Keratinocyte (primary cell): ENCODE measurements around the gene ZNF598. TPM values are rescaled to one million over a fixed set of nuclear protein-coding genes. Genes with fewer than 3 reads are reported as not detected.

ENCODE experiments used
- DNase-seq: peaks from one replicate; pipeline ENCODE4 v3.0.0-alpha.2; 2011; ENCODE audit warnings: low read depth, missing footprints, low spot score
- FAIRE-seq: peaks from 2 replicates; lab custom pipeline; 2011; peaks lifted over from hg19 to GRCh38; lab: Jason Lieb, UNC
- H2AFZ ChIP-seq: 2 replicates; pipeline ENCODE4 v1.6.0; 2012; ENCODE audit warnings: low read length, control low read depth, inconsistent platforms; ENCODE audit not compliant: control insufficient read depth
- H3K27ac ChIP-seq: 2 replicates; pipeline ENCODE4 v1.5.1; 2011; ENCODE audit warnings: low read length; ENCODE audit not compliant: control insufficient read depth, insufficient read depth
- H3K27me3 ChIP-seq: 3 replicates; pipeline ENCODE4 v1.6.0; 2011; ENCODE audit warnings: low read length; ENCODE audit not compliant: control insufficient read depth, insufficient read depth; ENCODE audit errors: extremely low read depth
- H3K36me3 ChIP-seq, 2 experiments: 2 replicates in 1 of 2; 3 replicates in 1 of 2; pipeline ENCODE4 v1.5.1; 2011; ENCODE audit warnings: low read length in 2 of 2, mild to moderate bottlenecking in 1 of 2; ENCODE audit not compliant: control insufficient read depth in 2 of 2, insufficient read depth in 2 of 2; ENCODE audit errors: extremely low read depth in 1 of 2
- H3K4me1 ChIP-seq: 3 replicates; pipeline ENCODE4 v1.5.1; 2011; ENCODE audit warnings: low read length; ENCODE audit not compliant: control insufficient read depth, insufficient read depth; ENCODE audit errors: extremely low read depth
- H3K4me2 ChIP-seq: 3 replicates; pipeline ENCODE4 v1.6.0; 2011; ENCODE audit warnings: low read depth, low read length; ENCODE audit not compliant: control insufficient read depth, insufficient read depth; ENCODE audit errors: extremely low read depth
- H3K4me3 ChIP-seq, 3 experiments: fragments of 200-600 bp in 1 of 3; sonication (generic) in 1 of 3; 2 replicates in 2 of 3; 3 replicates in 1 of 3; pipeline ENCODE4 v1.5.1; 2011 to 2016; ENCODE audit warnings: low read length in 3 of 3, mild to moderate bottlenecking in 3 of 3, control low read depth in 2 of 3, inconsistent platforms in 1 of 3, low read depth in 1 of 3, mixed read lengths in 1 of 3, mixed run types in 1 of 3, moderate library complexity in 1 of 3; ENCODE audit not compliant: control insufficient read depth in 2 of 3, insufficient read depth in 2 of 3; ENCODE audit errors: extremely low read depth in 1 of 3
- H3K79me2 ChIP-seq: 2 replicates; pipeline ENCODE4 v1.6.0; 2012; ENCODE audit warnings: low read length; ENCODE audit not compliant: control insufficient read depth, insufficient read depth
- H3K9ac ChIP-seq: 3 replicates; pipeline ENCODE4 v1.6.0; 2011; ENCODE audit warnings: low read length; ENCODE audit not compliant: control insufficient read depth, insufficient read depth; ENCODE audit errors: extremely low read depth
- H3K9me1 ChIP-seq: 3 replicates; pipeline ENCODE4 v1.6.0; 2011; ENCODE audit warnings: low read length; ENCODE audit not compliant: control insufficient read depth, insufficient read depth; ENCODE audit errors: extremely low read depth
- H3K9me3 ChIP-seq: 2 replicates; pipeline ENCODE4 v1.5.1; 2012; ENCODE audit warnings: low read depth, low read length; ENCODE audit not compliant: control insufficient read depth
- H4K20me1 ChIP-seq: 3 replicates; pipeline ENCODE4 v1.6.0; 2011; ENCODE audit warnings: low read length; ENCODE audit not compliant: control insufficient read depth, insufficient read depth; ENCODE audit errors: extremely low read depth
- EZH2 ChIP-seq: IDR thresholded peaks from one replicate; pipeline ENCODE4 v1.6.1; 2012; ENCODE audit warnings: inconsistent platforms, mild to moderate bottlenecking, low read length, moderate library complexity
- dilution Hi-C: fragments of 300-500 bp; cut with MboI; formaldehyde crosslinking; loops from one replicate; pipeline ENCODE4 v1.7.0; 2020; ENCODE audit warnings: low sequenced_read_pairs; ENCODE audit not compliant: extremely low pct_ligation_motif_present
- polyA plus RNA-seq, 5 experiments: library from polyadenylated mRNA; depleted of rRNA in 3 of 5; stranded (reverse) in 3 of 5; stranded (forward) in 1 of 5; unstranded in 1 of 5; fragments of >200 nt; gene quantifications; 1 replicate in 1 of 5; 2 replicates in 3 of 5; 3 replicates in 1 of 5; pipeline versions ENCODE4 v1.2.1 to v1.2.3, GENCODE V29; 2011 to 2012; ENCODE audit warnings: missing spikeins in 2 of 5, low read depth in 1 of 5, low replicate concordance in 1 of 5
- TF ChIP-seq, protein P1 (sequence below), 3 experiments: IDR thresholded peaks in 1 of 3; conservative IDR thresholded peaks in 1 of 3; optimal IDR thresholded peaks in 1 of 3; 2 replicates in 2 of 3; 3 replicates in 1 of 3; pipeline versions ENCODE3 to v1.5.1; 2011; ENCODE audit warnings: low read length in 3 of 3, mild to moderate bottlenecking in 3 of 3, moderate library complexity in 2 of 3, control low read depth in 1 of 3, inconsistent platforms in 1 of 3; ENCODE audit not compliant: insufficient read depth in 2 of 3; ENCODE audit errors: extremely low read depth in 1 of 3

Gene ZNF598
- polyA plus RNA-seq, 1 donor (not counting 4 experiments of a cell fraction or from before 2014, with no cell fraction given): 18.0 TPM

- peaks cover 8% of the 10 kb centered on the region for H3K27me3 ChIP-seq
- FAIRE-seq (no peak), DNase-seq (no peak)
- no peaks in the 10 kb centered on the region for H3K36me3 ChIP-seq
- H3K79me2 ChIP-seq: no peaks in the 10 kb centered on the region
- no peak overlapping the region for H3K4me2 ChIP-seq
- H3K4me3 ChIP-seq: no peak overlapping the region
- H3K9me3 ChIP-seq: no peaks in the 10 kb centered on the region
- H3K27ac ChIP-seq: no peak overlapping the region
- peaks cover 15% of the 10 kb centered on the region for H3K4me1 ChIP-seq
- no peaks in the 10 kb centered on the region for H3K9me1 ChIP-seq
- TF ChIP-seq, protein P1, sequence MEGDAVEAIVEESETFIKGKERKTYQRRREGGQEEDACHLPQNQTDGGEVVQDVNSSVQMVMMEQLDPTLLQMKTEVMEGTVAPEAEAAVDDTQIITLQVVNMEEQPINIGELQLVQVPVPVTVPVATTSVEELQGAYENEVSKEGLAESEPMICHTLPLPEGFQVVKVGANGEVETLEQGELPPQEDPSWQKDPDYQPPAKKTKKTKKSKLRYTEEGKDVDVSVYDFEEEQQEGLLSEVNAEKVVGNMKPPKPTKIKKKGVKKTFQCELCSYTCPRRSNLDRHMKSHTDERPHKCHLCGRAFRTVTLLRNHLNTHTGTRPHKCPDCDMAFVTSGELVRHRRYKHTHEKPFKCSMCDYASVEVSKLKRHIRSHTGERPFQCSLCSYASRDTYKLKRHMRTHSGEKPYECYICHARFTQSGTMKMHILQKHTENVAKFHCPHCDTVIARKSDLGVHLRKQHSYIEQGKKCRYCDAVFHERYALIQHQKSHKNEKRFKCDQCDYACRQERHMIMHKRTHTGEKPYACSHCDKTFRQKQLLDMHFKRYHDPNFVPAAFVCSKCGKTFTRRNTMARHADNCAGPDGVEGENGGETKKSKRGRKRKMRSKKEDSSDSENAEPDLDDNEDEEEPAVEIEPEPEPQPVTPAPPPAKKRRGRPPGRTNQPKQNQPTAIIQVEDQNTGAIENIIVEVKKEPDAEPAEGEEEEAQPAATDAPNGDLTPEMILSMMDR (optimal IDR thresholded peaks at IDR 0.05 in 1 of 3, IDR thresholded peaks at IDR 0.05 in 1 of 3, conservative IDR thresholded peaks at IDR 0.05 in 1 of 3; ENCODE audit: extremely low read depth in 1 of 3, insufficient read depth in 2 of 3, low read length in 3 of 3): no peak
- TF ChIP-seq EZH2: no peak
- H3K9ac ChIP-seq: no peak overlapping the region
- no peak overlapping the region for H2AFZ ChIP-seq
- dilution Hi-C loops: no loop called here
- no peaks in the 10 kb centered on the region for H4K20me1 ChIP-seq
Measured at GRCh38 chr16:2025251-2025650, 15.6 kb upstream of the ZNF598 start.

- Histone ChIP-seq H3K4me2 (no peak overlapping the region), H3K27ac (no peak overlapping the region), H3K27me3 (peaks cover 20% of the 10 kb centered on the region), H4K20me1 (no peaks in the 10 kb centered on the region), H2AFZ (no peak overlapping the region), H3K9me1 (no peaks in the 10 kb centered on the region), H3K9me3 (no peaks in the 10 kb centered on the region), H3K4me3 (no peak overlapping the region), H3K9ac (no peak overlapping the region), H3K4me1 (peaks cover 15% of the 10 kb centered on the region), H3K36me3 (no peaks in the 10 kb centered on the region), H3K79me2 (no peaks in the 10 kb centered on the region)
- DNase-seq (no peak), FAIRE-seq (no peak)
- dilution Hi-C loops: no loop called here
- TF ChIP-seq, protein P1 (optimal IDR thresholded peaks at IDR 0.05 in 1 of 3, IDR thresholded peaks at IDR 0.05 in 1 of 3, conservative IDR thresholded peaks at IDR 0.05 in 1 of 3; ENCODE audit: extremely low read depth in 1 of 3, insufficient read depth in 2 of 3, low read length in 3 of 3): no peak
- TF ChIP-seq EZH2: no peak
Measured at GRCh38 chr16:2024032-2024420, 14.4 kb upstream of the ZNF598 start.
